T-helper 2 cell treated with Interferon-gamma antibody and Interleukin-4, amounts not matched to agents 5 μg/mL and 100 μg/mL, for 36 hours (primary cell): ENCODE data around the gene NOTCH2.

Experiments used
- DNase-seq: peaks from one replicate; pipeline ENCODE4 v3.0.0; 2021; ENCODE audit warnings: low spot score
- H3K27ac Mint-ChIP-seq: one replicate; pipeline ENCODE4 v1.8.0; 2021; ENCODE audit warnings: mild to moderate bottlenecking, mixed read lengths
- H3K27me3 Mint-ChIP-seq: one replicate; pipeline ENCODE4 v1.8.0; 2021; ENCODE audit warnings: low read depth, mixed read lengths
- H3K36me3 Mint-ChIP-seq: one replicate; pipeline ENCODE4 v1.8.0; 2021; ENCODE audit warnings: low read depth, mixed read lengths
- H3K4me1 Mint-ChIP-seq: one replicate; pipeline ENCODE4 v1.8.0; 2021; ENCODE audit warnings: low read depth, mixed read lengths
- H3K4me3 Mint-ChIP-seq: one replicate; pipeline ENCODE4 v1.8.0; 2022; ENCODE audit warnings: mild to moderate bottlenecking, moderate library complexity, mixed read lengths
- H3K9me3 Mint-ChIP-seq: one replicate; pipeline ENCODE4 v1.8.0; 2021; ENCODE audit warnings: mixed read lengths

NOTCH2 gene

GRCh38 chr1:119954476-119955422 is 114.7 kb downstream of the NOTCH2 start:
- peaks cover 47% of the 10 kb centered on the region for H3K36me3 Mint-ChIP-seq
- H3K27me3 Mint-ChIP-seq = no peaks in the 10 kb centered on the region
- H3K4me3 Mint-ChIP-seq = no peak overlapping the region
- H3K9me3 Mint-ChIP-seq = no peaks in the 10 kb centered on the region
- H3K4me1 Mint-ChIP-seq = peaks cover 26% of the 10 kb centered on the region
- H3K27ac Mint-ChIP-seq = no peak overlapping the region
- DNase-seq = no peak

- H3K27me3 Mint-ChIP-seq = no peaks in the 10 kb centered on the region
- no peak overlapping the region for H3K4me3 Mint-ChIP-seq
- no peaks in the 10 kb centered on the region for H3K9me3 Mint-ChIP-seq
- peaks cover 44% of the 10 kb centered on the region for H3K36me3 Mint-ChIP-seq
- H3K27ac Mint-ChIP-seq = peak overlapping the region; percentile 76
- peaks cover 26% of the 10 kb centered on the region for H3K4me1 Mint-ChIP-seq
- DNase-seq = no peak
These were observed 116.0 kb downstream of the NOTCH2 start for GRCh38 chr1:119953266-119953998.

GRCh38 chr1:119952496-119952895 is 117.0 kb downstream of the NOTCH2 start:
- H3K36me3 Mint-ChIP-seq = peaks cover 45% of the 10 kb centered on the region
- H3K9me3 Mint-ChIP-seq = no peaks in the 10 kb centered on the region
- H3K27ac Mint-ChIP-seq = no peak overlapping the region
- H3K4me1 Mint-ChIP-seq = peaks cover 23% of the 10 kb centered on the region
- DNase-seq = no peak
- H3K4me3 Mint-ChIP-seq = no peak overlapping the region
- H3K27me3 Mint-ChIP-seq = no peaks in the 10 kb centered on the region

- Mint-ChIP-seq H3K4me3 (no peak overlapping the region), H3K27ac (no peak overlapping the region), H3K27me3 (no peaks in the 10 kb centered on the region), H3K4me1 (peaks cover 4% of the 10 kb centered on the region), H3K36me3 (peaks cover 48% of the 10 kb centered on the region), H3K9me3 (no peaks in the 10 kb centered on the region)
- peak; percentile 53 for DNase-seq
These were observed 120.9 kb downstream of the NOTCH2 start for GRCh38 chr1:119948342-119949214.

- no peak for DNase-seq
- peaks cover 46% of the 10 kb centered on the region for H3K36me3 Mint-ChIP-seq
These were observed 122.0 kb downstream of the NOTCH2 start for GRCh38 chr1:119947468-119947867.

GRCh38 chr1:119946724-119947123 is 122.7 kb downstream of the NOTCH2 start:
- Mint-ChIP-seq H3K27ac (no peak overlapping the region), H3K36me3 (peaks cover 40% of the 10 kb centered on the region), H3K4me3 (no peak overlapping the region), H3K27me3 (no peaks in the 10 kb centered on the region), H3K4me1 (peaks cover 1% of the 10 kb centered on the region), H3K9me3 (no peaks in the 10 kb centered on the region)
- DNase-seq = no peak

More at GRCh38 chr1:119947468-119947867, 122.0 kb downstream of the NOTCH2 start:
- Mint-ChIP-seq H3K27ac (no peak overlapping the region), H3K27me3 (no peaks in the 10 kb centered on the region), H3K4me3 (no peak overlapping the region), H3K9me3 (no peaks in the 10 kb centered on the region), H3K4me1 (peaks cover 1% of the 10 kb centered on the region)

- H3K27me3 Mint-ChIP-seq = no peaks in the 10 kb centered on the region
- no peak overlapping the region for H3K27ac Mint-ChIP-seq
- peaks cover 36% of the 10 kb centered on the region for H3K36me3 Mint-ChIP-seq
- H3K4me1 Mint-ChIP-seq = peaks cover 1% of the 10 kb centered on the region
- no peaks in the 10 kb centered on the region for H3K9me3 Mint-ChIP-seq
- no peak for DNase-seq
- H3K4me3 Mint-ChIP-seq = no peak overlapping the region
These were observed 126.2 kb downstream of the NOTCH2 start for GRCh38 chr1:119943216-119943615.

GRCh38 chr1:119941392-119941791 is 128.1 kb downstream of the NOTCH2 start:
- Mint-ChIP-seq H3K27me3 (no peaks in the 10 kb centered on the region), H3K9me3 (no peaks in the 10 kb centered on the region), H3K4me1 (peaks cover 1% of the 10 kb centered on the region), H3K4me3 (no peak overlapping the region), H3K27ac (no peak overlapping the region), H3K36me3 (peaks cover 40% of the 10 kb centered on the region)
- no peak for DNase-seq

GRCh38 chr1:119940697-119941096 is 128.8 kb downstream of the NOTCH2 start:
- H3K27ac Mint-ChIP-seq = no peak overlapping the region
- H3K36me3 Mint-ChIP-seq = peaks cover 44% of the 10 kb centered on the region
- DNase-seq = no peak
- no peaks in the 10 kb centered on the region for H3K27me3 Mint-ChIP-seq
- no peak overlapping the region for H3K4me3 Mint-ChIP-seq
- no peaks in the 10 kb centered on the region for H3K9me3 Mint-ChIP-seq
- peaks cover 1% of the 10 kb centered on the region for H3K4me1 Mint-ChIP-seq

- Mint-ChIP-seq H3K27me3 (no peaks in the 10 kb centered on the region), H3K9me3 (peaks cover 6% of the 10 kb centered on the region), H3K4me3 (no peak overlapping the region), H3K27ac (no peak overlapping the region), H3K4me1 (no peaks in the 10 kb centered on the region), H3K36me3 (peaks cover 66% of the 10 kb centered on the region)
- no peak for DNase-seq
These were observed 132.3 kb downstream of the NOTCH2 start for GRCh38 chr1:119937198-119937597.

- Mint-ChIP-seq H3K4me1 (no peaks in the 10 kb centered on the region), H3K36me3 (peaks cover 62% of the 10 kb centered on the region), H3K4me3 (no peak overlapping the region), H3K9me3 (peaks cover 6% of the 10 kb centered on the region), H3K27ac (peak overlapping the region; percentile 21), H3K27me3 (no peaks in the 10 kb centered on the region)
- DNase-seq = no peak
These were observed 133.5 kb downstream of the NOTCH2 start for GRCh38 chr1:119935915-119936314.

- peaks cover 6% of the 10 kb centered on the region for H3K9me3 Mint-ChIP-seq
- no peak for DNase-seq
- no peak overlapping the region for H3K4me3 Mint-ChIP-seq
- no peaks in the 10 kb centered on the region for H3K4me1 Mint-ChIP-seq
- no peaks in the 10 kb centered on the region for H3K27me3 Mint-ChIP-seq
- peaks cover 59% of the 10 kb centered on the region for H3K36me3 Mint-ChIP-seq
- H3K27ac Mint-ChIP-seq = no peak overlapping the region
These were observed 134.1 kb downstream of the NOTCH2 start for GRCh38 chr1:119935373-119935772.

- Mint-ChIP-seq H3K4me1 (no peaks in the 10 kb centered on the region), H3K9me3 (peaks cover 6% of the 10 kb centered on the region), H3K27me3 (no peaks in the 10 kb centered on the region), H3K4me3 (no peak overlapping the region), H3K36me3 (peaks cover 60% of the 10 kb centered on the region), H3K27ac (no peak overlapping the region)
- DNase-seq = no peak
These were observed 136.1 kb downstream of the NOTCH2 start for GRCh38 chr1:119933397-119933796.
